ENCODE results near the gene OR52E1.

The OR52E1 gene

GRCh38 chr11:5118893-5119292 lies 49.5 kb downstream of the OR52E1 start:
- no peak for DNase-seq

Measured in bone marrow (tissue), 2 donors.